Dendritic cell treated with granulocyte-macrophage colony-stimulating factor and Interleukin-4, amounts not matched to agents 40 ng/mL and 50 ng/mL, for 4 days (primary cell): ENCODE results near the gene ACAD9.

ENCODE experiments used
- H3K27ac Mint-ChIP-seq: one replicate; pipeline ENCODE4 v1.8.0; 2022; ENCODE audit warnings: mild to moderate bottlenecking, mixed read lengths
- H3K27me3 Mint-ChIP-seq: one replicate; pipeline ENCODE4 v1.8.0; 2022; ENCODE audit warnings: mild to moderate bottlenecking, mixed read lengths
- H3K36me3 Mint-ChIP-seq: one replicate; pipeline ENCODE4 v1.8.0; 2022; ENCODE audit warnings: low read depth, mixed read lengths
- H3K4me1 Mint-ChIP-seq: one replicate; pipeline ENCODE4 v1.8.0; 2022; ENCODE audit warnings: low read depth, mixed read lengths
- H3K4me3 Mint-ChIP-seq: one replicate; pipeline ENCODE4 v1.8.0; 2022; ENCODE audit warnings: mild to moderate bottlenecking, moderate library complexity, mixed read lengths
- H3K9me3 Mint-ChIP-seq: one replicate; pipeline ENCODE4 v1.8.0; 2022; ENCODE audit warnings: mixed read lengths
- intact Hi-C: fragments of 100-400 bp; cut with micrococcal nuclease; formaldehyde crosslinking; loops from one replicate; pipeline ENCODE4 v1.15.0; 2022

ACAD9 gene

DNA sequence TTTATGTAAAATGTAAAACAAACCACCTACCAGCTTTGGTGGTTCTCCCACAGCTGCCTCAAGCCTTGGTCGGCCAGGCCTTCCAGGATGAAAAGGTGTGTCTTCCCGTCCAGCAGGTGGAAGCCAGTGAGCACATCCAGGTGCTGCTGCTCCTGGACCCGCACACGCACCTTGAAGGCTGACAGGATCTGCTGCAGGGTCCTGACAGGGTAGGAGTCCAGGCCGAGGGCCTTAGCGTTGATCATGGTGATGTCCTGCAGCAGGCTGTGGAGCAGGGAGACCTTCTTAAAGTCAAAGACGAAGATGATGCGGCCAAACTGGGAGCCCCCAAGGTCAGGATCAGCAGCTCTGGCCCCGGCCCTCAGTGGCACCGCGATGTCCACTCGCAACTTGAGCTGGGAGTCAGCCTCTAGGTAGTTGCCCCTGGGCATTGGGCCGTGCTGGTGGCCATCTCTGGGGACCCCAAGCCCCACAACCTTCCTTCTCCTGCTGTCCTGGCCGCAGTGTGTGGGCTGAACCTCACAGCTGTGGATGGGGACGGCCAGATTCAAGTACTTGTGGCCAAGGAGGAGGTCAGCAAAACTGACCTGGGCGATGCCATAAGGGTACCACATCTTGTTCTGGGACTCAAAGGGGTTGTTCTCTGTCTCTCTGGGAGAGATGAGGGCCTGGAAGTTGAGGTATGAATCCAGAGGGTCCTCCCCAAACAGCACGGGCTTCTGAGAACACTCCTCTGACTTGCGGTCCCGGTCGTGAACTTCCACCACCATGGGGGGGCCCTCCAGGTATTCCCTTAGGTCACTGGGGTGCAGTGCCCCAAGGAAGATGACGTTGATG, 65.8 kb downstream of the ACAD9 start:
- no peak overlapping the region for H3K4me3 Mint-ChIP-seq
- no peaks in the 10 kb centered on the region for H3K36me3 Mint-ChIP-seq
- H3K9me3 Mint-ChIP-seq: no peaks in the 10 kb centered on the region
- no peak overlapping the region for H3K27ac Mint-ChIP-seq
- no peaks in the 10 kb centered on the region for H3K27me3 Mint-ChIP-seq
- intact Hi-C loops: no loop called here
- H3K4me1 Mint-ChIP-seq: no peaks in the 10 kb centered on the region

DNA sequence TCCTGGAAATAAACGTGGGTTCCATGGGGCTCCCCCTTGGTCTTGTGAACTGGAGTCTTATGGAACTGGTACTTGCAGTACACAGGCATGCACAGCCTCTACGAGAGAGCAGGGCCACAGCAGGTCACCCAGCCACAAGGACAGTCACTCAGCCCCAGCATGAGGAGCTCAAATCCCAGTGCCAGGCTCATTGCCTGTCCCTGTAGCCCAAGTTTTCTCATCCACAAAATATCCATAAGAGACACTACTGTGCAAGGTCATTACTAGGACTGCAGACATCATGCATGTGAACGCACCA, 66.4 kb downstream of the ACAD9 start:
- Mint-ChIP-seq H3K27me3 (no peaks in the 10 kb centered on the region), H3K4me1 (no peaks in the 10 kb centered on the region), H3K27ac (no peak overlapping the region), H3K36me3 (no peaks in the 10 kb centered on the region), H3K9me3 (no peaks in the 10 kb centered on the region), H3K4me3 (no peak overlapping the region)
- intact Hi-C loops: no loop called here

DNA sequence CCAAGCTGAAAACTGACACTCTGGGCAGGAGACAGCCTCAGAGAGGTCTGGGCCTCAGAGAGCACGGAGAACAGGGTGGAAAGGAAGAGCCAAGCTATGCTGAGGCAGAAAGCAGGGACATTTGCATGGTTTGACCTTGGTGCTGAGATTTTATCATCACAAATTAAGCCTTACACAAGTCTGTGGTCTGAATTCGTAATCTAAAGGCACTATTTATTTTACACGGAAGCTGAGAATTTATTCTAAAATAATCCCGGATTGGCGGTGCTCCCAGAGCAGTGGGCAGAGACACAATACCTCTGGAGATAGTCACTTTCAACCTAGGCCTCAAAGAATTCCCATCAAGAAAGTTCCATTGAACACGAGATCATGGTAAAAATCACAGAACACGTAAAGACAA, 67.0 kb downstream of the ACAD9 start:
- intact Hi-C loops: no loop called here
- H3K9me3 Mint-ChIP-seq: no peaks in the 10 kb centered on the region
- H3K27ac Mint-ChIP-seq: no peak overlapping the region
- no peaks in the 10 kb centered on the region for H3K27me3 Mint-ChIP-seq
- no peak overlapping the region for H3K4me3 Mint-ChIP-seq
- H3K4me1 Mint-ChIP-seq: no peaks in the 10 kb centered on the region
- H3K36me3 Mint-ChIP-seq: no peaks in the 10 kb centered on the region

DNA sequence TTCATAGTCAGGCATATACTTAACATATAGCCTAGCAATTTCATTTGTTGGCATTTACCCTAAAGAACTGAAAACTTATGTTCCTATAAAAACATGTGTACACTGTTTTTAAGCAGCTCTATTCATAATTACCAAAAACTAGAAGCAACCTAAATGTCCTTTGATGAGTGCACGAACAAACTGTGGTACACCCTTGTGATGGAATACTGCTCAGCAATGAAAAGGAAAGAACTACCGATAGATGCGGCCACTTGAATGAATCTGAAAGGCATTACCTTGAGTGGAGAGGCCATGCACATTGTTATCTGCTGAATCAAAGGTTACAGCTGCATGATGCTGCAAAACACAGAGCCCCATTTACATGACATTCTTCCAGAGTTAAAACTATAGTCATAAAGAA, 69.7 kb downstream of the ACAD9 start:
- H3K36me3 Mint-ChIP-seq: no peaks in the 10 kb centered on the region
- H3K4me1 Mint-ChIP-seq: no peaks in the 10 kb centered on the region
- no peak overlapping the region for H3K27ac Mint-ChIP-seq
- H3K9me3 Mint-ChIP-seq: no peaks in the 10 kb centered on the region
- intact Hi-C loops: no loop called here
- H3K27me3 Mint-ChIP-seq: no peaks in the 10 kb centered on the region
- H3K4me3 Mint-ChIP-seq: no peak overlapping the region

DNA sequence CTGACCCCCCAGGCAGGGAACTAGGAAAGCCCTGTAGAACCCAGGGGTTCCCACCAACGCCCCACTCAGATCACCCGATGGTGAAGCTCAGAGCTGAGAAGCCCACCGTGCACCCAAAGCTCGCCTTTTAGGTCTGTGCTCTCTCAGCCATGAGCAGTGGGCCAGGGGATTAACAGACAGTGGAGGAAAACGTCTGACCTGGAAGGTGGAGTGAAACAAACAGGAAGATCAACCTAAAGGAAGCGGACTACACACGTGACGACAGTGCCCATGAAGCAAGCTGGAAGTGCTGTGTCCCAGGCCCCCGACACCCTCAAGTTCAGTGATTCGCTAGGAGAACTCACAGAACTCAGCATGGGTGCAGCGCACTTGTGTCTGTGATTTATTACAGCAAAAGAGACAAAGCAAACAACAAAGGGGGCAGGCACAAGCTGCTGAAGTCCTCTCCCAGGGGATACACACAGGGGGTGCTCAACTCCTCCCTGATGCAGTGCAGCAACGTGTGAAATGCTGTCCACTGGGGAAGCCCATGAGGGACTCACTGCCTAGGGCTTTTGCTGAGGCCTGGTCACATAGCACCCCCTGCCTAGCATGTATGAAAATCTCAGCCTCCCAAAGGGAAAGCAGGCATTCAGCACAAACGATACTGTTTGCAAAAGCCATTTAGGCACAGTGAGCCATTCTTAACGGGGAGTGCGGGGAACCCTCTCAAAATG, 71.0 kb downstream of the ACAD9 start:
- intact Hi-C loops: no loop called here
- H3K4me1 Mint-ChIP-seq: no peaks in the 10 kb centered on the region
- H3K27ac Mint-ChIP-seq: no peak overlapping the region
- H3K36me3 Mint-ChIP-seq: no peaks in the 10 kb centered on the region
- no peaks in the 10 kb centered on the region for H3K9me3 Mint-ChIP-seq
- H3K27me3 Mint-ChIP-seq: no peaks in the 10 kb centered on the region
- no peak overlapping the region for H3K4me3 Mint-ChIP-seq

DNA sequence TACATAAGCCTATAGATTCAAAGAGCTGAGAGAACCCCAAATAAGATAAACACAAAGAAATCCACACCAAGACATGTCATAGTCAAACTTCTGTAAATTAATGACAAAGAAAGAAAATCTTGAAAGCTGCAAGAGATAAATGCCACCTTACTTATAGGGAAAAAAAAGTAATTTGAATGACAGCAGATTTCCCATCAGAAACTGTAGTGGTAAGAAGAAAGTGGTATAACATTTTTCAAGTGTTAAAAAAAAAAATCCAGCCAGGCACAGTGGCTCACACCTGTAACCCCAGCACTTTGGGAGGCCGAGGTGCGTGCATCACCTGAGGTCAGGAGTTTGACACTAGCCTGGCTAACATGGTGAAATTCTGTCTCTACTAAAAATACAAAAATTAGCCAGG, 77.0 kb downstream of the ACAD9 start:
- intact Hi-C loops: no loop called here
- Mint-ChIP-seq H3K9me3 (peaks cover 9% of the 10 kb centered on the region), H3K4me1 (no peaks in the 10 kb centered on the region), H3K27me3 (peaks cover 2% of the 10 kb centered on the region), H3K27ac (no peak overlapping the region), H3K36me3 (no peaks in the 10 kb centered on the region), H3K4me3 (no peak overlapping the region)
